UCSD-AML1 (cell line): ENCODE data around the gene NFE2.

Experiments used
- DNase-seq: peaks from one replicate; lab custom pipeline; 2025; ENCODE audit not compliant: unreplicated experiment; lab: John Stamatoyannopoulos, UW

NFE2 gene

GRCh38 chr12:54306925-54307741, 6.3 kb upstream of the NFE2 start:
- peak; percentile 99 for DNase-seq

DNA sequence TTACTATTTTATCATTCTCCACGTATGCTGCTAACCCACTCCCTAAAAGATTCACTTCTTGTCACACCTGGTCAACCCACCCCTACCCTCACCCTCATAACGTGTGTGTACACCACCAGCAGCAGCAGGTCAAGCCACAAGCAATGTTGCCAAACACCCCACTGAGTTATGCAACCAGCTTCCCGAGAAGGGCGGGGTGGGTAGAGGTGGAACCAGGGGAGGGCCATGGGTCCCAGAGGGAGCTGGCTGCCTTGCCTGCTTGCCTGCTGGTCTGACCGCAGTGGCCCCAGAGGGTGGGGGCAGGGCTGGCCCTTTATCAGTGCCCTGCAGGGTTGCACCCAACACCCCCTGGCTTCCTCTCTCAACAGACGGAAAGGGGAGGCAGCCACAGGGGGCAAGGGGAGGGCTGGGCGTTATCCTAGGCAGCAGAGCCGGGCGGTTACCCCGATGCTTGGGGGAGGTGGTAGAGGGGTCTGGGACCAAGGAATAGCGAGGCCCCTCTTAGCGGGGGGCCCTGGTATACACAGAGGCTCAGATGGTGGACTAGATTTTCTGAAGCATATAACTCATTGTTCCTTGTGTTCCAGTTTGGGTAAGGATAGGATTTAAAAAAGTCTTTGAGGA, 3.5 kb upstream of the NFE2 start:
- peak; percentile 99 for DNase-seq

DNA sequence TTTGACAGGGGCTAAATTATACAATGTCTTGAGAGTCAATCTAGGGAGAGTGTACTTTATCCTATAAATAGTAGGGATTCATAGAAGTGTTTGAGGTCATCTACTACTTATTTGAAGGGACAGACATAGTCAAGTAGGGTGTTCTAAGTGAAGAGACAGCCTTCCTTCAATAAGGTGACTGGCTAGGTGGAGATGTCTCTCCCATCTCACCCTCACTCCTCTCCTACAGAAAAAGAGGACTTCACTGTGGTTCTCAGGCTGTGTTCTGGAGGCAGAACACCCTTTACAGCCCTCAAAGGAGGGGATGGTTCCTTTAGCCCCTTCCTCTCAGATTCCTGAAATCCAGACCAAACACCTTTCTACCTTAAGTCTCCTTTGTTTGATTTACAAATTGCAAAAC, 2.8 kb upstream of the NFE2 start:
- DNase-seq = no peak

DNA sequence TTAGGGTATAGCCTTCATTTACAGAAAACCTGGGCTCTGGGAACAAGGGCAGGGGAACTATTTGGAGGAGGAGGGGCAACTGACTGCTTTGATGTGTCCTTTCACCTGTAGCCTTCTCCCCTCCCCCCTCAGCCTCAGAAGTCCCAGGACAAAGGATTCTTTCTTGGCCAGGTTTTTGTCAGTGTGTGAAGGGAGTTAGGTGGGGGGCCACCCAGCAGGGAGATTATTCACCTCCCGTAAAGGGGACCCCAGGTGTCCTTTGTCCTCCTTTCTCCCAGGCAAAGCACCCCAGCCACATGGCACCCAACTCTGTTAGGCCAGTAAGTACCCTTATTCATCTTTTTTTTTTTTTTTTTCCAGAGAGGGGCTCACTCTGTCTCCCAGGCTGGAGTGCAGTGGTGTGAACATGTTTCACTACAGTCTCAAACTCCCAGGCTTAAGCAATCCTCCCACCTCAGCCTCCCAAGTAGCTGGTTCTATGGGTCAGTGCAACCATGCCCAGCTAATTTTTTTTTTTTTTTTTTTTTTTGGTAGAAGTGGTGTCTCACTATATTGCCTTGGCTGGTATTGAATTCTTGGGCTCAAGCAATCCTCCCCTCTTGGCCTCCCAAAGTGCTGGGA, 723 bp upstream of the NFE2 start:
- no peak for DNase-seq

GRCh38 chr12:54300225-54300731, 537 bp downstream of the NFE2 start:
- DNase-seq = no peak

GRCh38 chr12:54299515-54300224, 1.1 kb downstream of the NFE2 start:
- no peak for DNase-seq

DNA sequence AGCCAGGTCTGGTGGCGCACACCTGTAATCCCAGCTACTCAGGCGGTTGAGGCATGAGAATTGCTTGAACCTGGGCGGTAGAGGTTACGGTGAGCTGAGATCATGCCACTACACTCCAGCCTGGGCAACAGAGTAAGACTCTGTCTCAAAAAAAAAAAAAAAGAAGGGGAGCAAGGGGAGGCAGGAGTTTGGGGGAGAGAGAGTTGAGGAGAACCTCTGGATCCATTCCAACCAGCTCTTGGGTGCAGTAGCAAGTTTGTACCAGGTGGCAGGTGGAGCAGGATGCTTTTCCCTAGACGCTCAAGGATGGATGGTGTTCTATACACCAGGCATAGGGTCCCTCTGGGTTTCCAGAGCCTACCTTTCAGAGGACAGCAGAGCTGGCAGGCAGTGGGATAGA, 1.9 kb downstream of the NFE2 start:
- DNase-seq = no peak

- DNase-seq = no peak
These were observed 4.3 kb downstream of the NFE2 start for GRCh38 chr12:54296393-54297099.

- DNase-seq = no peak
These were observed 5.8 kb downstream of the NFE2 start for GRCh38 chr12:54294953-54295566.

- DNase-seq = peak; percentile 79
These were observed 6.5 kb downstream of the NFE2 start for GRCh38 chr12:54294152-54294952.

DNA sequence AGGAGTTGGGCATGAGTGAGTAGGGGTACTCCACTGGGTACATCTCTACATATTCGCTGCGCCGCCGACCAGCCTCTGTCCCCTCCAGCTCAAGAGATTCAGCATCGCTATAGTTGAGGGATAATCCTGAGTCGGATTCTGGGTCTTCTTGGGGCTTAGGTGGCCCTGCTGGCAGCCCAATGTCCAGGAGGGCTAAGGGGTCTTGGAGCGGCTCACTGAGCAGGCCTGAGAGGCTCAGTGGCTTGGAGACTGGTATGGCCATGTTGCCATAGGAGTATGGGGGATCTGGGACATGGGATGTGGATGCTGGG, 7.9 kb downstream of the NFE2 start:
- DNase-seq = no peak

DNA sequence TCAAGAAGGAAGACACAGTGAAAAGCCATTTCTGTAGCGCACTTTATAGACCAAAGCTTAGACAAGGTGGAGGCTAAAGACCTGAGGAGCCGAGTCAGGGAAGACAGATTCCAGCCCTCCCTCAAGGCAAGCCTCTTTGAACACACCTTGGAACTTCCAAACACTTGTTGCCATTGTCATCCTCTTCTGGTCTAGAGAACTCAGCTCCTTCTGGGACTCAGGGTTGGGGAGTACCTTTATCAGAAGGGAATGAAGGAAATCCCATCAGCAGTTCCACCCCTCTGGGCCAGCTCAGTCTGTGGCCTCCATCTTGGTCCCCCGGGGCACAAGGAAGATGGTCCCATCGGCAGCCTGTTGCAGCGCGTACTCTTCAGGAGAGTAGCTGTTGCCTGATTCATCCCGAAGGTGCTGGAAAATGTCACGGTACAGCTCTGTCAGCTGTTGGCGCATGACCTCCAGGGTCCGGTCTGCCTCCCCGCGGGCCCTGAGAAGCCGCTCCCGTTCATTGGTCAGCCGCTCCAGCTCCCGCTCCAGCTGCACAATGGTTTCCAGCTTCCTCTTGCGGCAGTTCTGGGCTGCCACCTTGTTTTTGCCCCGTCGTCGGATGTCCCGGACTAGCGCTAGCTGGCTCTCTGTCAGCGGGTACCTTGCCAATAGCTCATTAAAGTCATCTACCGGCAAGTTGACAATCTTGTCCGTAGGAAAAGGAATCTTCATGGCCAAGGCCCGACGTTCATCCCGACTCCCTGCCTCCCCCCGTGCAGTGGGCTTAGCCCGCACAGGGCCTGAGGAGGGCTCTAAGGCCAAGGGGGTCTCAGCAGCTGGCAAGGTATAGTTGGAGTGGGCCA, 8.5 kb downstream of the NFE2 start:
- no peak for DNase-seq

DNA sequence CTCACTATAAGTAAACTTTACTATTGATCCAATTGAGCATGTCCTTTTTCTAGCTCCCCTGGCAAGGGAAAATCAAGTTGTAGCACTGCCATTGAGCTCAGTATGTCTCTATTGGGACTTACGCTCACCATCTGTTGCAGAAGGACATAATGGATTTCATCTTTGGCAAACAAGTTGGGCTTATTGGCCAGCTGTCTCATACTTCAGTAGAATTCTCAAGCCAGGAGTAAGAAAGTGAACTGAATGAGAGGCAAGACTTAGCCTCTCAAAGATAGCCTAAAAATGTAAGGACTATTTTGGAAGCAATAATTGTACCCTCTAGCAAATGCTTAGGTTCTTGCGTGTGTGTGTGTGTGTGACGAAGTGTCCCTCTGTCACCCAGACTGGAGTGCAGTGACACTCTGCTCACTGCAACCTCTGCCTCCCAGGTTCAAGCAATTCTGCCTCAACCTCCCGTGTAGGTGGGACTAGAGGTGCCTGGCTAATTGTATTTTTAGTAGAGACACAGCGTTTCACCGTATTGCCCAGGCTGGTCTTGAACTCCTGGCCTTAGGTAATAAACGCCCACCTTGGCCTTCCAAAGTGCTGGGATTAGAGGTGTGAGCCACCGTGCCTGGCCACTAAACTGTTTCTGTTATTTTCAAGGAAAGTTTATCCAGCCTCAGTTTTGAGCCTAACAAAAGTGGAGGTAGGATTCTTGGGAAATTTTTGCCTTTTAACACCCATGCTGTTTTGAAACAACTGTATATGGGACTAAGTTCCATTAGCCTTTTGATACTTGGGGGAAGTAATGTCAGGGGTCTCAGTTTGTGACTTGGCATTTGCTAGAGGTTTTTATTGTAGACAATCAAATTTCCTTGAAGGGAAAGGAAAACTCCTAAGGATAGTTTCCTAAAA, 13.3 kb downstream of the NFE2 start:
- no peak for DNase-seq

DNA sequence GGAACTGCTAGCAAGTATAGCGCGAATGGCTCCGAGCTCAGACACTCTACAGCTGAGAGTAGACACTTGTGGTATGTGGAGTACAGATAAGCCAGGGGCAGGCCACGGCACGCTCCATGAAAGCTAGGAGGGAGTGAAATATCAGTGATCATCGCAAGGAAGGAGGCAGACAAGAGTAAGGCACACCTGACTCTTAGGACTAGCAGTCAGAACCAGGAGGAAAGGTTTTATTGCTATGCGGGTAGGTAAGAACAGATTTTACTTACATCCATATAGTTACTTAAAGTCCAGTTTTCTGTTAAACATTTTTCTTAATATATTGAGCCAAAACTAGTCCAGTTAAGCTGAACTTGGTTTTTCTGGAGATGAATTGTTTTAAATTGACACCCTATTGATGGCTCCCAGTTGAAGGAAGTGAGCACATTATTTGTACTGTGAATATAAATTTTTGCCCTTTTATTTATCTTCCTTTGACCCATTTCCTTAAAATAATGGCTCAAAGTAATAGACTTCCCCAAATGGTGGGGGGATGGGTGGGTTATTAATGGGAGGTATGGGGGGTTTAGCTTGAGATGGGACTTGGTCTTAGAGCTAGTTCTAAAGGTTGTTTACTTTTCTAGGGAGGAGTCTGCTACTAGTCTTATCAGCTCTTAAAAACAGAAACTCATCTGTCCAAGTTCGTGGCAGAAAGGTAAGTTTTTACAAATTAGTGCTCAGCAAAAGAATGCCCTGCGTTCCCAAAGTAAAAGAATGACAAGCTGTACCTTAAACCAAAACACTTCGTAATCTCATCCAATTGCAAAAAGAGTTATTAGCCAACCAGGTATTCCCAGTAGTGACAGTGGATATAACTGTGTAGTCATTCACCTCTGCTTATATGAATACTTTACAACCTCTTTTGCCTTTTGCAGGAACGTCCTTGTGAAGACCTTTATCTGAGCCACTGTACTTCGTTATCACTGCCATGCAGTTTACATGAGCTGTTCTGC, 14.5 kb downstream of the NFE2 start:
- DNase-seq = no peak

GRCh38 chr12:54285150-54286041, 15.4 kb downstream of the NFE2 start:
- DNase-seq = no peak
